Skeletal muscle tissue (tissue), 4 donors: Measurements from ENCODE around the gene HPN. TPM values are rescaled to one million over a fixed set of nuclear protein-coding genes. Genes with fewer than 3 reads are reported as not detected.

Experiments
- H3K27ac ChIP-seq: one replicate; pipeline ENCODE4 v1.7.0; 2013; ENCODE audit warnings: mild to moderate bottlenecking, low read depth, low read length, inconsistent platforms
- H3K27me3 ChIP-seq, 3 donors: one replicate each; pipeline ENCODE4 v1.7.0; 2013; ENCODE audit warnings: low read length in 3 of 3; ENCODE audit not compliant: control insufficient read depth in 3 of 3, insufficient read depth in 3 of 3
- H3K36me3 ChIP-seq, 3 donors: one replicate each; pipeline ENCODE4 v1.7.0; 2013; ENCODE audit warnings: low read length in 3 of 3; ENCODE audit not compliant: control insufficient read depth in 3 of 3, insufficient read depth in 3 of 3
- H3K4me1 ChIP-seq, 3 donors: one replicate each; pipeline ENCODE4 v1.7.0; 2013; ENCODE audit warnings: low read length in 3 of 3, mild to moderate bottlenecking in 3 of 3; ENCODE audit not compliant: control insufficient read depth in 3 of 3, insufficient read depth in 3 of 3
- H3K4me3 ChIP-seq, 3 donors: one replicate each; pipeline ENCODE4 v1.7.0; 2013; ENCODE audit warnings: low read length in 3 of 3
- H3K9ac ChIP-seq, 3 donors: one replicate each; pipeline ENCODE4 v1.7.0; 2013; ENCODE audit warnings: low read length in 3 of 3, mild to moderate bottlenecking in 3 of 3, moderate library complexity in 2 of 3, low read depth in 1 of 3
- H3K9me3 ChIP-seq, 3 donors: one replicate each; pipeline ENCODE4 v1.7.0; 2013; ENCODE audit warnings: low read length in 3 of 3; ENCODE audit not compliant: control insufficient read depth in 3 of 3
- total RNA-seq: library from RNA; depleted of rRNA; stranded (reverse); fragments of >200 nt; gene quantifications from one replicate; pipeline ENCODE4 v1.2.3, GENCODE V29; 2014
- donor health status: Osteomylitis.

The HPN gene
- total RNA-seq, 1 donor from 2014 or later, result 0.52 TPM

DNA sequence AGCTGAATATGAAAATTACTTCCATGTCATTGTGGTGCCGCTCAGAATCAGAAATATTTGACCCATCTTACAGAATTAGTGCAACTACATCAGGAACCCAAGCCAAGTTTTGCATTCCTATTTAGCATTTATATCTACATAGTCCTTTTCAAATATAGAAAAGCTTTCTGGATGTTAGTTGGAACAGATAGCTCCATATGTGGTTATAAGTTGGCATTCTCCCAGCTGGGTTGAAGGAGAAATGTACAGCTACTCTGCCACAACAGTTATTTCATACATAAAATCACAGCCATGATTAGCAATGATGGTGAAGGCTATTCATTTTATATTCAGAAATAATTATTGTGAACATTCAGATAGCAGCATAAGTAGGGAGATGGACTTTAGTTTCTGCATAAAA is 28.2 kb downstream of the HPN start:
- Histone ChIP-seq H3K27ac (no peak overlapping the region), H3K4me3 (no peak overlapping the region), H3K4me1 (peaks cover 0 to 13% (median 8%) of the 10 kb centered on the region in 3 donors), H3K9ac (no peak overlapping the region), H3K36me3 (no peaks in the 10 kb centered on the region), H3K27me3 (peaks cover 0 to 4% (median 0%) of the 10 kb centered on the region in 3 donors), H3K9me3 (peaks cover 3 to 5% (median 4%) of the 10 kb centered on the region in 3 donors)

DNA sequence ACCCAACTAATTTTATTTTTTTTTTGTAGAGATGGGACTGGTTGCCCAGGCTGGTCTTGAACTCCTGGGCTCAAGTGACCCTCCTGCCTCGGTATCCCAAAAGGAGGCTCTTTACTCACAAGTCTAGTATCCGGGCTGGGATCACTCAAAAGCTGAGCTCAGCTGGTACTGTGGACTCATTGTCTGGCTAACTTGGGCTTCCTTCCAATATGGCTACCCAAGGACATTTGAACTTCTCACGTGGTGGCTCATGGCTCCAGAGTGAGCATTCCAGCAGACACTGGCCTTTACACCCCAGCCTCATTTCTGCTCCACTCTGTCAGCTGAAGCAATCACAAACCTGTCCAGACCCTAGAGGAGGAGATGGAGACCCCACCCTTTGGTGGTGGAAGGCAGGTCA is 28.9 kb downstream of the HPN start:
- Histone ChIP-seq H3K4me3 (no peak overlapping the region), H3K27me3 (peaks cover 0 to 4% (median 0%) of the 10 kb centered on the region in 3 donors), H3K9ac (no peak overlapping the region), H3K9me3 (peaks cover 3 to 5% (median 4%) of the 10 kb centered on the region in 3 donors), H3K27ac (no peak overlapping the region), H3K36me3 (no peaks in the 10 kb centered on the region), H3K4me1 (peaks cover 0 to 13% (median 8%) of the 10 kb centered on the region in 3 donors)

DNA sequence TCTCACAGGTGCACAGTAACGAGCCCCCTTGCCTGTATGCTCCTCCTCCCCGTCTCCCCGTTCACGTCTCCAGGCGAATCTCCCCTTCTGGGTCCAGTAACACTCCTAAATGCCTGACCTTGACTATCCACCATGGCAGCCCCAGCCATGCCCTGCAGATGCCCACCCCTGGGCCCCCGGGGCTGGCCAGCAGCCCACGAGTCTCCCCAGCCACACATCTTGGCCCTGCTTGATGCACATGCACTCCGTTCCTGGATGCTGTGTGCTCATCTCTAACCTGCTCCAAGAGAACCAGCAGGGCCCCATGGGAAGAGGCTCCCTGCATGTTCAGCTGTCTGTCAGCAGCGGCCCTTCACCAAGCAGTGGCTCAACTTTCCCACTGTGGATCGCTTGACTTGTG is 32.0 kb downstream of the HPN start:
- no peak overlapping the region for H3K27ac ChIP-seq

DNA sequence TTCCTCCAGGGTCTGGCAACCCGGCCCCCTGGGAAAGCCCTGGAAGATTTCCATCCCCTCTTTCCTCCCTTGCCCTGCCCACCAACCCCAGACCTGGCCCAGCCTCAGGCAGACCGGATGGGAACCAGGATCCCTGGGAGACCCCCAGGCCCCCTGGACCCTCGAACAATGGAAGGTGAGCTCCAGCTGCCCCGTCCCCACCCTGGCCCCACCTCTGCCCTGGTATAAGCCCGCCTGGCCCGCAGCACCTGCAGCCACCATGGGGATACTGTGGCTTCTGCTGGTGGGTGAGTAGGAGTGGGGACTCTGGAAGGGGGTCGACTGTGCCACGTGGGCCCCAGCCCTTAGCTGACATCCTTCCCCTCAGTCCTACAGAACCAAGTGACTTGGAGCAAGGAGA is 32.4 kb downstream of the HPN start:
- no peaks in the 10 kb centered on the region for H3K27me3 ChIP-seq
- no peak overlapping the region for H3K9ac ChIP-seq
- no peak overlapping the region for H3K4me3 ChIP-seq
- no peak overlapping the region for H3K27ac ChIP-seq
- no peaks in the 10 kb centered on the region for H3K4me1 ChIP-seq
- H3K36me3 ChIP-seq, result no peaks in the 10 kb centered on the region
- peaks cover 3 to 5% (median 4%) of the 10 kb centered on the region in 3 donors for H3K9me3 ChIP-seq

More for the DNA sequence above, 32.0 kb downstream of the HPN start:
- no peak overlapping the region for H3K9ac ChIP-seq
- peaks cover 0 to 3% (median 2%) of the 10 kb centered on the region in 3 donors for H3K4me1 ChIP-seq
- H3K4me3 ChIP-seq, result no peak overlapping the region
- no peaks in the 10 kb centered on the region for H3K36me3 ChIP-seq
- peaks cover 0 to 2% (median 0%) of the 10 kb centered on the region in 3 donors for H3K27me3 ChIP-seq
- peaks cover 3 to 5% (median 4%) of the 10 kb centered on the region in 3 donors for H3K9me3 ChIP-seq

DNA sequence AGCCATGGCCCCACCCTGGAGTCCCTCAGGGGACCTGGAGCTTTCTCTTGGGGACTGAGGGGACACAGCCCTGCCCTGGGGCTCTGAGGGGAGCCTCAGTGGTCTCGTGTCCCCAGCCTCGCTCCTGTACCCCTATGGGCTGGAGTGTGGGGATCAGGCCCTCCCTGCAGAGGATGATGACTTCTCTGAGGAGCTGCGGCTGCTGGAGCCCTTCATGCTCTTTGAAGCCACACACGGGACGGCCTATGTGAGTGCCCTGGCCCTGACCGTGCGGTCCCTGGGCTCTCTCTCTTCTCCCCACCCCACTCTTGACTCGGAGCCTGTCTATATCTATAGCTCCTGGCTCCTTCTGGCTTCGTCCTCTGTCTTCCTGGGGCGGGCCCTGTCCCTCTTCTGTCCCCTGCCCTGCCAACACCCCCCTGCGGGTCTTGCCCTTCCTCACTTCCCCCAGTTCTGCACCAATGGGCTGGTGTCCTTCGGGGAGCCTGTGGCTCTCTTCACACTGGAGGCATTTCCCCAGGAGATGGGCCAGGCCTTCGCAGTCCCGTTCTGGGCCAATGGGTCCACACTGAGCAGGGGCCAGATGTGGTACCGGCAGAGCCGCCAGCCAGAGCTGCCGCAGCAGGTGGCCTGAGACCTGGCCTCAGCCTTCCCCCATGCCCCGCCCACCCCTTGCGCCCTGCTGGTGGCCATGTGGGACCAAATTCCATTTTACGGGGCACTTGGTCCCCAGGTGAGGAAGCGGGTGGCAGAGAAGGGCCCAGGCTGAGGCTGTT is 33.1 kb downstream of the HPN start:
- Histone ChIP-seq H3K9me3 (peaks cover 3 to 5% (median 4%) of the 10 kb centered on the region in 3 donors), H3K9ac (no peak overlapping the region), H3K27me3 (no peaks in the 10 kb centered on the region), H3K36me3 (no peaks in the 10 kb centered on the region), H3K4me1 (no peaks in the 10 kb centered on the region), H3K27ac (no peak overlapping the region), H3K4me3 (no peak overlapping the region)

DNA sequence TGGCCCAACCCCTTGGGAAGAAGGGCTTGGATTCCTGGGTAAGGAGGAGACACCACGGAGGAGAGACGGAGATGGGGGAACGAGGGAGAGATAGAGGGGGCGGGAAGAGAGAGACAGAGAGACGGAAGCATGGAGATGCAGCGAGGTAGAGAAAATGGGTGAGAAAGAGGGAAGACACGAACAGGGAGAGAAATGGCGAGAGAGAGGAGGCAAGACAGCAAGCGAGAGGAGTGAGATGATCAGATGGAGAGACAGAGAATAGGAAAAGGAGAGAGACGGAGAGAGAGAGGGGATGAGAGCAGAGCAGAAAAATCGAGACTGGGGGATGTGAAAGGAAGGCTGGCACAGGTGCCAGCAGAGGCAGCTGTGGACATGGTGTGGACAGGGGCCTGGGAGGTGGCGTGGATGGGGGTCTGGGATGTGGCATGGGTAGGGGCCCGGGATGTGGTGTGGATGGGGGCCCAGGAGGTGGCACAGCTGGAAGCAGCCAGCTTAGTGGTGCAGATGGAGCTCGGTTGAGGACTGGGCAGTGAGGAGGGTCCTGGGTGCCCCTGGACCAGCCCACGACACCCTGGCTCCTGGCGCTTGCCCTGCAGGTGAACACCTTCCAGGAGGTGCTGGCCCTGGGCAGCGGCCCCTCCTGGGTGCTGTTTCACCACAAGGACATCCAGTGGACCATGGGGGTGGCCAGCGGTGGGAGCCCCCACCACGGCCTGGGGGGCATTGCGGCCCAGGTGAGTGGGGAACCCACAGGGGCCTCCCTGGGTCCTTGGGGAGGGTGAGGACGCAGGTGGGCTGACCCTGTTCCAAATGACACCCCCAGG is 33.9 kb downstream of the HPN start:
- H3K27me3 ChIP-seq, result no peaks in the 10 kb centered on the region
- H3K36me3 ChIP-seq, result no peaks in the 10 kb centered on the region
- no peak overlapping the region for H3K9ac ChIP-seq
- H3K4me1 ChIP-seq, result no peaks in the 10 kb centered on the region
- H3K9me3 ChIP-seq, result peaks cover 3 to 4% (median 3%) of the 10 kb centered on the region in 3 donors
- no peak overlapping the region for H3K4me3 ChIP-seq
- no peak overlapping the region for H3K27ac ChIP-seq

DNA sequence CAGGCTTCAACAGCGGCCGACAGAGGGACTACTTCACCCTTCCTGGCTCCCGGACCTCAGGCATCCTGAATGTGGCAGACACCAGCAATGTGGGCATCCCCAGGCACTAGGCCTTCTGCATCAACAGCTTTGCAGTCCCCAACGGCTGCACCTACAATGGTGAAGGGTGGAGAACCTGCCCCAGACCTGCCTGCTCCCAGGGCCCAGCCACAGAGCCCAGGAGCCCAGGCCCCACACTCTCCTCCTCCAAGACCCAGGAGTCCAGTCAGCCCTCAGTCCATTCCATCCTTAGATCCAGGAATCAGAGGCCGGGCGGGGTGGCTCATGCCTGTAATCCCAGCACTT is 34.5 kb downstream of the HPN start:
- Histone ChIP-seq H3K9me3 (no peaks in the 10 kb centered on the region), H3K36me3 (no peaks in the 10 kb centered on the region), H3K4me1 (peaks cover 0 to 5% (median under 1%) of the 10 kb centered on the region in 3 donors), H3K4me3 (no peak overlapping the region), H3K9ac (no peak overlapping the region), H3K27ac (no peak overlapping the region), H3K27me3 (no peaks in the 10 kb centered on the region)

DNA sequence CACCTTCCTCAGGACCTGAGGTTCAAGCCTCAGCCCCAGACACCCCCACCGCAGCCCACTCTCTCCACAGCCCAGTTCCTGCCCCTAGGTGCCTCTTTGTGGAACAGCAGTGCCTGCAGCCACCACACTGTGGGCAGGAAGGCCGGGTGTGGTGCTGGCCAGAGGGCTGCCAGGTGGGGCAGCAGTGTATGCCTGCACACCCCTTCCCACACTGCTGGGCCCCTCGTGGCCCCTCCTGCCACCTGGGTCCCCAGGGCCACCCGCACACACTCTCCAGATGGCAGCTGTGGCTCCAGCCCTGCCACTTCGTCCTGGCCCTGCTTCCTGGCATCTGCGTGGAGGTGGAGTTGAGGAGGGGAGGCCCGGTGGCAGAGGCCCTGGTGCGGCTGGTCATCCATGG is 35.1 kb downstream of the HPN start:
- Histone ChIP-seq H3K9me3 (no peaks in the 10 kb centered on the region), H3K4me1 (peaks cover 0 to 8% (median 4%) of the 10 kb centered on the region in 3 donors), H3K9ac (no peak overlapping the region), H3K4me3 (no peak overlapping the region), H3K27me3 (no peaks in the 10 kb centered on the region), H3K27ac (no peak overlapping the region), H3K36me3 (no peaks in the 10 kb centered on the region)

DNA sequence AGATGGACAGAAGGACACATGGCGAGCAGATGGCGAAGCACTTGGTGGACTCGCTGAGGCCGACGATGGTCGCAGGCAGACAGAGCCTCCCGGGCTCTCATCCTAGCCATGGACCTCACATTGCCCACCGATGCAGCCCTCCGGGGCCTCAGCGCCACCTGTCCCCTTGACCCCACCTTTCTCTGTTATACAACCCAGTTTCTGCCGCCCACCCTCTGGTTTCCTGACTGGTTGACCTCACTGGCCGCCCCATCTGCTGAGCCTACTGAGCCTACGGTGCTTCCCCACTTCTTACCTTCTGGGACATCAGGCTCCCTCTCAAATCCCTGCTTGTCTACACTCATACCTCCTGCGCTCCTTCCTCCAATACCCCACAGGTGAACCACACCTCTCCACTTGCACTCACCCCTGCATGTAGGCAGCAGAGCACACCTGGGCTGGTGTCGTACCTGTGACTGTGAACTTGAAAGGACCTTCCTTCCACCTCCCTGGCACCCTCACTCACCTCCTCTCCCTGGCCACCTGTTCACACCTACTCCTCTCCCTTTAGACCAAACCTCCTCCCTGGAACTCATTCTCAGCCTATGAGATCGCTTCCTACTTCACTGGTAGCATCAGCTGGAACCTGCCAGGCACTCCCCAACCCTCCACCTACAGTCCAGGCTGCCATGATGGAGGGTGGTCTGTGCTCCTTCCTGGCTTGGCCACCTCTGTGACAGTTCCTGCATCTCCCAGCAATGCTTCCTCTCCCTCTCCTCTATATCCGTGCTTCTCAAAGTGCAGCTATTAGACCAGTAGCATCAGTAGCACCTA is 36.1 kb downstream of the HPN start:
- H3K4me1 ChIP-seq, result peaks cover 0 to 8% (median 4%) of the 10 kb centered on the region in 3 donors
- no peaks in the 10 kb centered on the region for H3K9me3 ChIP-seq
- H3K27ac ChIP-seq, result no peak overlapping the region
- no peak overlapping the region for H3K9ac ChIP-seq
- H3K27me3 ChIP-seq, result no peaks in the 10 kb centered on the region
- no peak overlapping the region for H3K4me3 ChIP-seq
- H3K36me3 ChIP-seq, result no peaks in the 10 kb centered on the region
